BE2C (cell line): ENCODE data around the gene CCDC88C.
"Not testable (repeated sequence)": the region's sequence is repeated elsewhere in the genome, so short reads cannot be mapped to it uniquely, and the experiment has no call there.

Source experiments
- DNase-seq: peaks from one replicate; pipeline ENCODE4 v3.0.0-alpha.2; 2020
- H3K27me3 ChIP-seq: fragments of 250-450 bp; sonication (Bioruptor Pico); 2 replicates; pipeline ENCODE4 v1.5.1; 2020; ENCODE audit warnings: mild to moderate bottlenecking
- H3K36me3 ChIP-seq: fragments of 250-450 bp; sonication (Bioruptor Pico); 2 replicates; pipeline ENCODE4 v1.5.1; 2020; ENCODE audit warnings: mild to moderate bottlenecking
- H3K4me1 ChIP-seq: fragments of 250-450 bp; sonication (Bioruptor Pico); 2 replicates; pipeline ENCODE4 v1.5.1; 2020
- H3K4me3 ChIP-seq: 2 replicates; pipeline ENCODE4 v1.5.1; 2011; ENCODE audit warnings: low read depth, low read length
- H3K9me3 ChIP-seq: fragments of 250-450 bp; sonication (Bioruptor Pico); 2 replicates; pipeline ENCODE4 v1.5.1; 2020
- TF ChIP-seq, protein P1 (sequence below): IDR thresholded peaks from 2 replicates; pipeline ENCODE4 v1.5.1; 2012; ENCODE audit warnings: mild to moderate bottlenecking, low read depth, low read length

CCDC88C gene

DNA sequence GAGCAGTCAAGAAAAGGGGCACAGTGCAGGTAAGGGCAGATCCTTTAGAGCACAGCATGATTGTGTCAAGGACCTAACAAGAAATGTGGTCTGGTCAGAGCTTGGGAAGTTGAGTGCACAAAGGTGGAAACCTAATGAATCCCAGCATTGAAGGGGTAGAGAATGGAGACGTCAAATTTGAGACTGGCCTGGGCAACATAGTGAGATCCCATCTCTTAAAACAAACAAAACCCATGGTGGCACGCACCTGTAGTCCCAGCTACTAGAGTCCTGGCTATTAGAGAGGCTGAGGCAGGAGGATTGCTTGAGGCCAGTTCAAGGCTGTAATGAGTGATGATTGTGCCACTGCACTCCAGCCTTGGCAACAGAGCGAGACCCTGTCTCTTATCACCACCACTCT, 37.0 kb upstream of the CCDC88C start:
- H3K4me3 ChIP-seq, result no peak overlapping the region
- H3K4me1 ChIP-seq, result no peaks in the 10 kb centered on the region
- peaks cover 38% of the 10 kb centered on the region for H3K36me3 ChIP-seq
- TF ChIP-seq, protein P1, sequence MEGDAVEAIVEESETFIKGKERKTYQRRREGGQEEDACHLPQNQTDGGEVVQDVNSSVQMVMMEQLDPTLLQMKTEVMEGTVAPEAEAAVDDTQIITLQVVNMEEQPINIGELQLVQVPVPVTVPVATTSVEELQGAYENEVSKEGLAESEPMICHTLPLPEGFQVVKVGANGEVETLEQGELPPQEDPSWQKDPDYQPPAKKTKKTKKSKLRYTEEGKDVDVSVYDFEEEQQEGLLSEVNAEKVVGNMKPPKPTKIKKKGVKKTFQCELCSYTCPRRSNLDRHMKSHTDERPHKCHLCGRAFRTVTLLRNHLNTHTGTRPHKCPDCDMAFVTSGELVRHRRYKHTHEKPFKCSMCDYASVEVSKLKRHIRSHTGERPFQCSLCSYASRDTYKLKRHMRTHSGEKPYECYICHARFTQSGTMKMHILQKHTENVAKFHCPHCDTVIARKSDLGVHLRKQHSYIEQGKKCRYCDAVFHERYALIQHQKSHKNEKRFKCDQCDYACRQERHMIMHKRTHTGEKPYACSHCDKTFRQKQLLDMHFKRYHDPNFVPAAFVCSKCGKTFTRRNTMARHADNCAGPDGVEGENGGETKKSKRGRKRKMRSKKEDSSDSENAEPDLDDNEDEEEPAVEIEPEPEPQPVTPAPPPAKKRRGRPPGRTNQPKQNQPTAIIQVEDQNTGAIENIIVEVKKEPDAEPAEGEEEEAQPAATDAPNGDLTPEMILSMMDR, result no peak
- no peak for DNase-seq
- H3K27me3 ChIP-seq, result no peaks in the 10 kb centered on the region
- H3K9me3 ChIP-seq, result no peaks in the 10 kb centered on the region

DNA sequence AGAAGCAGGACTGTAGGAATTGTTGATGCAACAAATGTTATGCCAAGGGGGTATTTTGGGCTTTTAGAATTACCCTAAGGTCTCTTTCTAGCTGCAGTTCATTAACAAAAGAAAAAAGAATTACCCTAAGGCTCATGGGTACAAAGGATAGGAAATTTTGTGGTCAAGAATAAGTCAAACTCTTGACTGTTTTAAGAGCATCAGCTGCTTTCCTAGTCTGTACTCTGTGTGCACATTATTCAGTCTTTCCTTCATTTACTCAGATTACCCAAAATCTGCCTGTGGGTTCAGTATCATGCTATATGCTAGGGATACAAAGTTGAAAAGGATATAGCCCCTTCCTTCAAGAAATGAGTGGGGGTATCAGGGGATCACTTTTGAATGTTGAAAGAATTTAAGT, 36.5 kb upstream of the CCDC88C start:
- Histone ChIP-seq H3K9me3 (no peaks in the 10 kb centered on the region), H3K36me3 (peaks cover 34% of the 10 kb centered on the region), H3K27me3 (no peaks in the 10 kb centered on the region), H3K4me3 (no peak overlapping the region), H3K4me1 (no peaks in the 10 kb centered on the region)
- TF ChIP-seq, protein P1, result no peak
- DNase-seq, result no peak

DNA sequence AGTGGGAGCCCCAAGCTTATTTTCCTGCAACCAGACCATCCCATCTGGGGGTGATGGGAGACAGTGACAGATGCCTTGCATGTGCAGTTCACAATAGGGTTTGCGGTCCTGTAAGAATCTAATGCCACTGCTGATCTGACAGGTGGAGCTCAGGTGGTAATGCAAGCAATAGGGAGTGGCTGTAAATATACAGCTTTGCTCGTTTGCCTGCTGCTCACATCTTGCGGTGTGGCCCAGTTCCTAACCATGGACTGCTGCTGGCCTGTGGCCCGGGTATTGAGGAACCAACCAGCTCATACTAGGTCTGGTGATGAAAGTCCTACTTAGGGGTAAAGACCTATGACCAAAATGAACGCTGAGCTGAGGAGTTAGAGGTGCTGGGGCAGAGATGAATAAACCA, 36.1 kb upstream of the CCDC88C start:
- no peak for DNase-seq
- no peaks in the 10 kb centered on the region for H3K9me3 ChIP-seq
- H3K4me3 ChIP-seq, result no peak overlapping the region
- H3K36me3 ChIP-seq, result peaks cover 30% of the 10 kb centered on the region
- TF ChIP-seq, protein P1, result no peak
- H3K4me1 ChIP-seq, result no peaks in the 10 kb centered on the region
- no peaks in the 10 kb centered on the region for H3K27me3 ChIP-seq

DNA sequence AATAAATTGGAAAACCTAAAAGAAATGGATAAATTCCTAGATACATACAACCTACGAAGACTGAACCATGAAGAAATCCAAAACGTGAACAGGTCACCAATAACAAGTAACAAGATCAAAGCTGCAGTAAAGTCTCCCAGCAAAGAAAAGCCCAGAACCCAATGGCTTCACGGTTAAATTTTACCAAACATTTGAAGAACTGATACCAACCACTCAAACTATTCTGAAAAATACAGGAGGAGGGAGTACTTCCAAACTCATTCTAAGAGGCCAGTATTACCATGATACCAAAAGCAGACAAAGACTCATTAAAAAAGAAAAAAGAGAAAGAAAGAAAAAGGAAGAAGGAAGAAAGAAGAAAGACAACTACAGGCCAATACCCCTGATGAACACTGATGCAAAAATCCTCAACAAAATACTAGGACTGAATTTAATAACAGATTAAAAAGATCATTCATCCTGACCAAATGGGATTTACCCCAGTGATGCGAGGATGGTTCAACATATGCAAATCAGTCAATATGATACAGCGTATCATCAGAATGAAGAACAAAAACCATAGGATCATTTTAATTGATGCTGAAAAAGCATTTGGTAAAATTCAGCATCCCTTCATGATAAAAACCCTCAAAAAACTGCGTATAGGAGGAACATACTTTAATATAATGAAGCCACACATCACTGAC, 26.9 kb upstream of the CCDC88C start:
- H3K36me3 ChIP-seq, result no peaks in the 10 kb centered on the region
- H3K27me3 ChIP-seq, result peaks cover 14% of the 10 kb centered on the region; the same call in 1 of the 2 replicates
- TF ChIP-seq, protein P1, result no peak
- no peak for DNase-seq
- no peak overlapping the region for H3K4me3 ChIP-seq
- no peaks in the 10 kb centered on the region for H3K4me1 ChIP-seq
- no peaks in the 10 kb centered on the region for H3K9me3 ChIP-seq

DNA sequence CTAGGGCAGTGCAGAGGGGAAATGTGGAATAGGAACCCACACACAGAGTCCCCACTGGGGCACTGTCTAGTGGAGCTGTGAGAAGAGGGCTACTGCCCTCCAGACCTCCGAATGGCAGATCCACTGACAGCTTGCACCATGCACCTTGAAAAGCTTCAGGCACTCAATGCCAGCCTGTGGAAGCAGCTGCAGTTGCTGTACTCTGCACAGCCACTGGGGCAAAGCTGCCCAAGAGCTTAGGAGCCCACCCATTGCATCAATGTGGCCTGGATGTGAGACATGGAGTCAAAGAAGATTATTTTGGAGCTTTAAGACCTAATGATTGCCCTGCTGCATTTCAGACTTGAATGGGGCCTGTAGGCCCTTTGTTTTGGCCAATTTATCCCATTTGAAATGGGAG, 21.7 kb upstream of the CCDC88C start:
- no peaks in the 10 kb centered on the region for H3K9me3 ChIP-seq
- TF ChIP-seq, protein P1, result peak; percentile 22; the same call in 1 of the 2 replicates
- DNase-seq, result no peak
- peaks cover 14% of the 10 kb centered on the region; the same call in 1 of the 2 replicates for H3K27me3 ChIP-seq
- no peaks in the 10 kb centered on the region for H3K36me3 ChIP-seq
- no peak overlapping the region for H3K4me3 ChIP-seq
- H3K4me1 ChIP-seq, result no peaks in the 10 kb centered on the region

DNA sequence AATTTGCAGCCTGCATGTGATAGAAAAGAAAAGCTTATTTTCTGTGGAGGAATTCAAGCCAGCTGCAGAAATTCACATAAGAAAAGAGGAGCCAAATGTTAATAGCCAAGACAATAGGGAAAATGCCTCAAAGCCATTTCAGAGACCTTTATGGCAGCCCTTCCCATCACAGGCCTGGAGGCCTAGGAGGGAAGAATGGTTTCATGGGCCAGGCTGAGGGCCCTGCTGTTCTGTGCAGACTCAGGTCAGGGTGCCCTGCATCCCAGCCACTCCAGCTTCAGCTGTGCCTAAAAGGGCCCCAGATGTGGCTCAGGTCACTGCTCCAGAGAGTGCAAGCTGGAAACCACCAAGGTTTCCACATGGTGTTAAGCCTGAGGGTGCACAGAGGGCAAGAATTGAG, 21.2 kb upstream of the CCDC88C start:
- DNase-seq, result no peak
- H3K36me3 ChIP-seq, result no peaks in the 10 kb centered on the region
- no peaks in the 10 kb centered on the region for H3K9me3 ChIP-seq
- TF ChIP-seq, protein P1, result no peak
- peaks cover 9% of the 10 kb centered on the region; the same call in 1 of the 2 replicates for H3K27me3 ChIP-seq
- no peak overlapping the region for H3K4me3 ChIP-seq
- H3K4me1 ChIP-seq, result no peaks in the 10 kb centered on the region

DNA sequence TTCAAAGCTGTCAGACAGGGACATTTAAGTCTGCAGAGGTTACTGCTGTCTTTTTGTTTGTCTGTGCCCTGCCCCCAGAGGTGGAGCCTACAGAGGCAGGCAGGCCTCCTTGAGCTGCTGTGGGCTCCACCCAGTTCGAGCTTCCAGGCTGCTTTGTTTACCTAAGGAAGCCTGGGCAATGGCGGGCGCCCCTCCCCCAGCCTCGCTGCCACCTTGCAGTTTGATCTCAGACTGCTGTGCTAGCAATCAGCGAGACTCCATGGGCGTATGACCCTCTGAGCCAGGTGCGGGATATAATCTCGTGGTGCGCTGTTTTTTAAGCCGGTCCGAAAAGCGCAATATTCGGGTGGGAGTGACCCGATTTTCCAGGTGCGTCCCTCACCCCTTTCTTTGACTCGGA, 18.6 kb upstream of the CCDC88C start:
- DNase-seq, H3K36me3 ChIP-seq, H3K4me1 ChIP-seq, H3K9me3 ChIP-seq, H3K27me3 ChIP-seq, H3K4me3 ChIP-seq: not testable (repeated sequence)
